Astrocyte of the spinal cord (primary cell): Measurements from ENCODE around the gene BAG5.

Source experiments
- DNase-seq: peaks from one replicate; pipeline ENCODE4 v3.0.0; 2011; ENCODE audit warnings: low read depth, low spot score
- H3K4me3 ChIP-seq: 2 replicates; pipeline ENCODE4 v1.5.1; 2011; ENCODE audit warnings: low read depth, mild to moderate bottlenecking, low read length, moderate library complexity
- CTCF ChIP-seq: IDR thresholded peaks from 2 replicates; pipeline ENCODE4 v1.5.1; 2012; ENCODE audit warnings: low read depth, mild to moderate bottlenecking, low read length, inconsistent platforms
- in situ Hi-C: cut with HindIII; loops from 2 replicates; pipeline ENCODE4 v1.10.0; 2017; ENCODE audit warnings: low sequenced_read_pairs

The BAG5 gene

GRCh38 chr14:103559766-103560165, 2.7 kb downstream of the BAG5 start:
- in situ Hi-C loops: no loop called here
- TF ChIP-seq CTCF: no peak
- no peak overlapping the region for H3K4me3 ChIP-seq
- DNase-seq: no peak

GRCh38 chr14:103558071-103558882, 4.2 kb downstream of the BAG5 start:
- in situ Hi-C loops: no loop called here
- H3K4me3 ChIP-seq: no peak overlapping the region
- peak; percentile 70 for DNase-seq
- no peak for TF ChIP-seq CTCF

GRCh38 chr14:103556946-103557758, 5.3 kb downstream of the BAG5 start:
- in situ Hi-C loops: no loop called here
- no peak for TF ChIP-seq CTCF
- DNase-seq: no peak
- H3K4me3 ChIP-seq: no peak overlapping the region

GRCh38 chr14:103555559-103556337, 6.7 kb downstream of the BAG5 start:
- in situ Hi-C loops: no loop called here
- no peak overlapping the region for H3K4me3 ChIP-seq
- no peak for DNase-seq
- TF ChIP-seq CTCF: no peak

GRCh38 chr14:103552846-103553210, 9.6 kb downstream of the BAG5 start:
- DNase-seq: no peak
- no peak for TF ChIP-seq CTCF
- in situ Hi-C loops: no loop called here
- no peak overlapping the region for H3K4me3 ChIP-seq
